Erythroblast (primary cell): ENCODE data around the gene MAIP1.

Experiments used
- GATA1 ChIP-seq: IDR thresholded peaks from 2 replicates; pipeline ENCODE4 v1.6.1; 2011; ENCODE audit warnings: low read depth, mild to moderate bottlenecking, control low read depth, low read length, moderate library complexity
- POLR2A ChIP-seq: IDR thresholded peaks from 2 replicates; pipeline ENCODE4 v1.6.1; 2011; ENCODE audit warnings: mild to moderate bottlenecking, low read length

DNA sequence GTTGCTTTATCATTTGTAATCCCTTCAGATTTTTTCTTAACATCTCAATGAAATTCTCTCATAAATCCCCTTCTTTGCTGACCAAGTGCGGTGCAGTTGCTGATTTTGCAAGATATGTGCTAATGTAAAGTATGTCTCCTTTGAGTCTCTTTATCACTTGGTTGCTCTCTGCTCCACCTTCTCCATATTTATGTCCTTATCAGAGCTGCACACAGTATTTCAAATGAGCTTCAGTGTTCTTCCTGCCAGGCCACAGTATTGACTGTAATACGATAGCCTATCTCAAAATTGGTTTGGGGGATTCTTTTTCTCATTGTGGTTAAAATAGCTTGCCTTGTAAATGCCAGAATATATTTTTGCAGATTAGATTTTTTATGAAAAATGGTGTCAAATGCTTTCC, 32.2 kb downstream of the MAIP1 start:
- TF ChIP-seq POLR2A (no peak), GATA1 (no peak)
